Prostate gland (tissue), 2 donors: ENCODE results near the gene CMTM4.

Source experiments
- CTCF ChIP-seq, 4 experiments: fragments of 200-600 bp in 2 of 4; fragments of 450-650 bp in 2 of 4; sonication (generic) in 2 of 4; IDR thresholded peaks; 1 replicate in 3 of 4; 2 replicates in 1 of 4; pipeline ENCODE4 v1.5.1; 2016 to 2019; ENCODE audit warnings: antibody characterized with exemption in 4 of 4, mild to moderate bottlenecking in 2 of 4, moderate library complexity in 2 of 4
- POLR2A ChIP-seq: fragments of 450-650 bp; IDR thresholded peaks from one replicate; pipeline ENCODE4 v1.6.1; 2016; ENCODE audit warnings: antibody characterized with exemption, mild to moderate bottlenecking

- TF ChIP-seq CTCF (IDR thresholded peaks at IDR 0.05) (no peak), POLR2A (no peak)
Observed at GRCh38 chr16:66576296-66576695, 120.2 kb downstream of the CMTM4 start.
